ENCODE measurements around the gene TMEM88.

DNA sequence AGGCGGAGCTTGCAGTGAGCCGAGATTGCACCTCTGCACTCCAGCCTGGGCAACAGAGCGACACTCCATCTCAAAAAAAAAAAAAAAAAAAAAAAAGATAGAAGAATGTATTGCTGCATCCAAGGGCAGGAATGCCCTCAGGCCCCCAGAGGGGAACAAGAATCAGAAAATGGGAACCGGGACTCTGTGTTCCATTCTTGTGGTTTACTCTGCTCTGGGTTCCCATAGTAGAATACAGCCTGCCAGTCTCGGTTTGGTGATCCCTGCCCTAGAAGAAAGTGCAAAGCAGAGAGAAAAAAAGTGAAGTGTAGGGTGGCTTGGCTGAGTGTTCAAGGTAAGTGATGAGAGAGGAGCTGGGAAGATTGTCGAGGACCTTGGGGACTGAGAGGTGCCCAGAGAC is 48.3 kb upstream of the TMEM88 start:
- TF ChIP-seq, protein P1, sequence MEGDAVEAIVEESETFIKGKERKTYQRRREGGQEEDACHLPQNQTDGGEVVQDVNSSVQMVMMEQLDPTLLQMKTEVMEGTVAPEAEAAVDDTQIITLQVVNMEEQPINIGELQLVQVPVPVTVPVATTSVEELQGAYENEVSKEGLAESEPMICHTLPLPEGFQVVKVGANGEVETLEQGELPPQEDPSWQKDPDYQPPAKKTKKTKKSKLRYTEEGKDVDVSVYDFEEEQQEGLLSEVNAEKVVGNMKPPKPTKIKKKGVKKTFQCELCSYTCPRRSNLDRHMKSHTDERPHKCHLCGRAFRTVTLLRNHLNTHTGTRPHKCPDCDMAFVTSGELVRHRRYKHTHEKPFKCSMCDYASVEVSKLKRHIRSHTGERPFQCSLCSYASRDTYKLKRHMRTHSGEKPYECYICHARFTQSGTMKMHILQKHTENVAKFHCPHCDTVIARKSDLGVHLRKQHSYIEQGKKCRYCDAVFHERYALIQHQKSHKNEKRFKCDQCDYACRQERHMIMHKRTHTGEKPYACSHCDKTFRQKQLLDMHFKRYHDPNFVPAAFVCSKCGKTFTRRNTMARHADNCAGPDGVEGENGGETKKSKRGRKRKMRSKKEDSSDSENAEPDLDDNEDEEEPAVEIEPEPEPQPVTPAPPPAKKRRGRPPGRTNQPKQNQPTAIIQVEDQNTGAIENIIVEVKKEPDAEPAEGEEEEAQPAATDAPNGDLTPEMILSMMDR (IDR thresholded peaks at IDR 0.05; ENCODE audit: poor library complexity, severe bottlenecking) = no peak
- TF ChIP-seq POLR2AphosphoS5 (IDR thresholded peaks at IDR 0.05) (no peak), SMC3 (conservative IDR thresholded peaks at IDR 0.05; ENCODE audit: poor library complexity) (no peak), TAF1 (IDR thresholded peaks at IDR 0.05; ENCODE audit: low read depth) (no peak), EZH2 (IDR thresholded peaks at IDR 0.05; ENCODE audit: borderline replicate concordance, insufficient read depth, low read length, poor library complexity, severe bottlenecking) (no peak), RAD21 (conservative IDR thresholded peaks at IDR 0.05) (no peak)
- TF ChIP-seq, protein P2, sequence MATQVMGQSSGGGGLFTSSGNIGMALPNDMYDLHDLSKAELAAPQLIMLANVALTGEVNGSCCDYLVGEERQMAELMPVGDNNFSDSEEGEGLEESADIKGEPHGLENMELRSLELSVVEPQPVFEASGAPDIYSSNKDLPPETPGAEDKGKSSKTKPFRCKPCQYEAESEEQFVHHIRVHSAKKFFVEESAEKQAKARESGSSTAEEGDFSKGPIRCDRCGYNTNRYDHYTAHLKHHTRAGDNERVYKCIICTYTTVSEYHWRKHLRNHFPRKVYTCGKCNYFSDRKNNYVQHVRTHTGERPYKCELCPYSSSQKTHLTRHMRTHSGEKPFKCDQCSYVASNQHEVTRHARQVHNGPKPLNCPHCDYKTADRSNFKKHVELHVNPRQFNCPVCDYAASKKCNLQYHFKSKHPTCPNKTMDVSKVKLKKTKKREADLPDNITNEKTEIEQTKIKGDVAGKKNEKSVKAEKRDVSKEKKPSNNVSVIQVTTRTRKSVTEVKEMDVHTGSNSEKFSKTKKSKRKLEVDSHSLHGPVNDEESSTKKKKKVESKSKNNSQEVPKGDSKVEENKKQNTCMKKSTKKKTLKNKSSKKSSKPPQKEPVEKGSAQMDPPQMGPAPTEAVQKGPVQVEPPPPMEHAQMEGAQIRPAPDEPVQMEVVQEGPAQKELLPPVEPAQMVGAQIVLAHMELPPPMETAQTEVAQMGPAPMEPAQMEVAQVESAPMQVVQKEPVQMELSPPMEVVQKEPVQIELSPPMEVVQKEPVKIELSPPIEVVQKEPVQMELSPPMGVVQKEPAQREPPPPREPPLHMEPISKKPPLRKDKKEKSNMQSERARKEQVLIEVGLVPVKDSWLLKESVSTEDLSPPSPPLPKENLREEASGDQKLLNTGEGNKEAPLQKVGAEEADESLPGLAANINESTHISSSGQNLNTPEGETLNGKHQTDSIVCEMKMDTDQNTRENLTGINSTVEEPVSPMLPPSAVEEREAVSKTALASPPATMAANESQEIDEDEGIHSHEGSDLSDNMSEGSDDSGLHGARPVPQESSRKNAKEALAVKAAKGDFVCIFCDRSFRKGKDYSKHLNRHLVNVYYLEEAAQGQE (IDR thresholded peaks at IDR 0.05; ENCODE audit: borderline replicate concordance) = no peak

All from neural cell (in vitro differentiated cells).